ENCODE measurements around the gene PIGN.

The PIGN gene

DNA sequence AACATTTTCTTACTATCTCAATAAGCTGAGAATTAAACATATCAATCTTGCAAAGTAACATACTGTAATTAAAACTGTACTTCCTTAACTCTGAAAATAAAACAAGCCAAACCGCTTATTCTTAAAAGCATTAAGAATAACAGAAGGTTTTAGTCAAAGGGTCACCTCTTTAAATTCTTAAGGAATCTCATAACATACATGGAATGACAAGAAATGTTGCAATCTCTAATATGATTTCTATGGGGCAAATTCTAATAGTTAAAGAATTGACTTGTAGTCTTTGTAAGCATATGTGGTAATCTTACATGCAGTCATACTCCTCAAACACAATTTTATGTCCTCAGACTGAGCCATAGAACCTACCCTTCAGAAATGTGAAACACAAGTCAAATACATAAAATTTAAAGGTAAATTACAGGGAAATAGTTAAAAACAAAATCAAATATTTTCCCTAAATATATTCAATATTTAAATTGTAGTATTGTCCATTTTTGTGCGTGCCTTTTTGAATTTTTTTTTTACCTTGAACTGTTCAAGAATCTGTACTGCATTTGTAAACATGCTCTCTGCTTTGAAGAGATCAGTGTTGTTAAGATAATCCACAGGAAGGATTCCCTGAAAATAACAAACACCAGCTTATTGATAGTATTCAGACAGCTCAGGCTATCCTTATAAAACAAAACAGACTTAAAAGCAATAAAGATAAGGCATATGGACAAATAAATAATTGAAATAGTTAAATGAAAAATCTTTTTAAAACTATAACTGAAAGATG is 48.2 kb downstream of the PIGN start:
- TF ChIP-seq, protein P1, sequence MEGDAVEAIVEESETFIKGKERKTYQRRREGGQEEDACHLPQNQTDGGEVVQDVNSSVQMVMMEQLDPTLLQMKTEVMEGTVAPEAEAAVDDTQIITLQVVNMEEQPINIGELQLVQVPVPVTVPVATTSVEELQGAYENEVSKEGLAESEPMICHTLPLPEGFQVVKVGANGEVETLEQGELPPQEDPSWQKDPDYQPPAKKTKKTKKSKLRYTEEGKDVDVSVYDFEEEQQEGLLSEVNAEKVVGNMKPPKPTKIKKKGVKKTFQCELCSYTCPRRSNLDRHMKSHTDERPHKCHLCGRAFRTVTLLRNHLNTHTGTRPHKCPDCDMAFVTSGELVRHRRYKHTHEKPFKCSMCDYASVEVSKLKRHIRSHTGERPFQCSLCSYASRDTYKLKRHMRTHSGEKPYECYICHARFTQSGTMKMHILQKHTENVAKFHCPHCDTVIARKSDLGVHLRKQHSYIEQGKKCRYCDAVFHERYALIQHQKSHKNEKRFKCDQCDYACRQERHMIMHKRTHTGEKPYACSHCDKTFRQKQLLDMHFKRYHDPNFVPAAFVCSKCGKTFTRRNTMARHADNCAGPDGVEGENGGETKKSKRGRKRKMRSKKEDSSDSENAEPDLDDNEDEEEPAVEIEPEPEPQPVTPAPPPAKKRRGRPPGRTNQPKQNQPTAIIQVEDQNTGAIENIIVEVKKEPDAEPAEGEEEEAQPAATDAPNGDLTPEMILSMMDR (IDR thresholded peaks at IDR 0.05; ENCODE audit: low read depth, low read length) = no peak

GRCh38 chr18:62131301-62131909 is 55.5 kb downstream of the PIGN start:
- TF ChIP-seq, protein P1 (IDR thresholded peaks at IDR 0.05; ENCODE audit: low read depth, low read length) = peak; percentile 81
- no peak overlapping the region for H3K4me3 ChIP-seq (ENCODE audit: low read depth, low read length)

More for the DNA sequence above, 48.2 kb downstream of the PIGN start:
- no peak overlapping the region for H3K4me3 ChIP-seq (ENCODE audit: low read depth, low read length)

GRCh38 chr18:62128157-62128556 is 58.7 kb downstream of the PIGN start:
- H3K4me3 ChIP-seq (ENCODE audit: low read depth, low read length) = no peak overlapping the region
- TF ChIP-seq, protein P1 (IDR thresholded peaks at IDR 0.05; ENCODE audit: low read depth, low read length) = no peak

- TF ChIP-seq, protein P1 (IDR thresholded peaks at IDR 0.05; ENCODE audit: low read depth, low read length) = no peak
- H3K4me3 ChIP-seq (ENCODE audit: low read depth, low read length) = no peak overlapping the region
These were observed 60.1 kb downstream of the PIGN start for GRCh38 chr18:62126737-62127136.

GRCh38 chr18:62125702-62126101 is 61.2 kb downstream of the PIGN start:
- H3K4me3 ChIP-seq (ENCODE audit: low read depth, low read length) = no peak overlapping the region
- TF ChIP-seq, protein P1 (IDR thresholded peaks at IDR 0.05; ENCODE audit: low read depth, low read length) = no peak

DNA sequence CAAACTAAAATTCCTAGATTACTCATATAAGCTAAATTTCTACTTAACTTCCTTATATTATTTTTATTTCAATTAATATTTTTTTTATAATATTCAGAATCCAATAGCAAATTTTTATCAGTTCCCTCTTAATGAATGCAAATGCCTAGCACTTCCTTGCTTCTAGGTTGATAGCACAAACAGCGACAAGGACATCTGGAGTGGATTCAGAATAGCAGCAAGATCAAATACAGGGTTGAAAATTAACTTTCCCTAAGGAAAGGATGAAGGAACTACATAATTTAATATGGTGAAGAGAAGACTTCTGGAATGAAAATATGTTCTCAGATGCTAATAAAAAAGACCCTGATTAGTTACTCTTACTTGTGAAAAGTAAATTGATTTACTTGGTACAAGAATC is 64.5 kb downstream of the PIGN start:
- no peak overlapping the region for H3K4me3 ChIP-seq (ENCODE audit: low read depth, low read length)
- TF ChIP-seq, protein P1 (IDR thresholded peaks at IDR 0.05; ENCODE audit: low read depth, low read length) = no peak

DNA sequence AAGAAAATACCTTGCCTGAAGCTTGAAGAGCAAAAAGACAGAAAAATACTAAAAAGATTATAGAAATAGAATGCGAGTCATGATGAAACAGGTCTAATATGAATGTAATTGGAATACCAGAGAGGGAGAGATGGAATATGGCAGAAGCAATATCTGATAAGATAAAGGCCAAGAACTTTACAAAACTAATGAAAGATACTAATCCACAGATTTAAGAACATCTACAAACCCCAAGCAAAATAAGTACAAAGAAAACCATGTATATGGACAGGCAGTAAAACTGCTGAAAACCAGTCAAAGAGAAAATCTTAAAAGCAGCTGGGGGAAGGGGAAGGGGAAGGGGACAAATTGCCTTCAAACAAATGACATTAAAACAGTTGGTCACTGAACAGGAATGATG is 67.0 kb downstream of the PIGN start:
- no peak overlapping the region for H3K4me3 ChIP-seq (ENCODE audit: low read depth, low read length)
- TF ChIP-seq, protein P1 (IDR thresholded peaks at IDR 0.05; ENCODE audit: low read depth, low read length) = no peak
